GM12878 (cell line): ENCODE measurements around the gene ZNF554. TPM values are rescaled to one million over a fixed set of nuclear protein-coding genes. Genes with fewer than 3 reads are reported as not detected.

Source experiments
- ATAC-seq: fragments of 200-7000 bp; cut with Tn5 transposase; 3 replicates; pipeline ENCODE4 v1.9.1; 2020; ENCODE audit warnings: mild to moderate bottlenecking, moderate library complexity
- BruUV-seq: library from RNA; stranded (reverse); fragments of 400-500 nt; replicated peaks from 2 replicates; lab custom pipeline; 2021; lab: Mats Ljungman, UMichigan
- CTCF ChIA-PET: fragments of 300-600 bp; sonication (Branson Sonifier 250); formaldehyde crosslinking; extraction: SDS; loops from one replicate; lab custom pipeline; 2021; ENCODE audit warnings: inconsistent platforms; lab: Yijun Ruan, JAX
- POLR2A ChIA-PET: fragments of 350-600 bp; formaldehyde crosslinking; extraction: SDS; loops from one replicate; lab custom pipeline; 2021; ENCODE audit warnings: inconsistent platforms; lab: Charles Lee
- RAD21 ChIA-PET: fragments of 300-600 bp; sonication (Branson Sonifier 250); formaldehyde crosslinking; loops from one replicate; lab custom pipeline; 2023; ENCODE audit warnings: antibody characterized with exemption; ENCODE audit not compliant: unreplicated experiment; lab: Charles Lee
- SMC1A ChIA-PET: fragments of 300-600 bp; sonication (Branson Sonifier 250); formaldehyde crosslinking; loops from one replicate; lab custom pipeline; 2023; ENCODE audit not compliant: unreplicated experiment, uncharacterized antibody; lab: Charles Lee
- DNase-seq: peaks from one replicate; pipeline ENCODE4 v3.0.0-alpha.2; 2011; ENCODE audit warnings: low read depth, low spot score
- FAIRE-seq: peaks from 3 replicates; lab custom pipeline; 2011; peaks lifted over from hg19 to GRCh38; lab: Jason Lieb, UNC
- H2AFZ ChIP-seq: 2 replicates; pipeline ENCODE4 v1.6.0; 2011; ENCODE audit warnings: low read depth, low read length, control low read depth; ENCODE audit not compliant: control insufficient read depth
- H3K27ac ChIP-seq: 2 replicates; pipeline ENCODE4 v1.5.1; 2011; ENCODE audit warnings: control low read depth; ENCODE audit not compliant: control insufficient read depth, insufficient read depth
- H3K27me3 ChIP-seq, 2 experiments: replicated peaks in 1 of 2; 2 replicates each; pipeline versions ENCODE4 v1.6.0 to v1.6.1; 2011; ENCODE audit warnings: low read length in 1 of 2; ENCODE audit not compliant: control insufficient read depth in 2 of 2, insufficient read depth in 2 of 2
- H3K36me3 ChIP-seq, 2 experiments: 2 replicates each; pipeline ENCODE4 v1.5.1; 2011; ENCODE audit warnings: low read length in 1 of 2; ENCODE audit not compliant: control insufficient read depth in 2 of 2, insufficient read depth in 2 of 2
- H3K4me1 ChIP-seq: 2 replicates; pipeline ENCODE4 v1.6.1; 2011; ENCODE audit warnings: mild to moderate bottlenecking, low read length, moderate library complexity, mixed read lengths; ENCODE audit not compliant: control insufficient read depth, insufficient read depth
- H3K4me2 ChIP-seq: 2 replicates; pipeline ENCODE4 v1.6.0; 2011; ENCODE audit warnings: control low read depth; ENCODE audit not compliant: control insufficient read depth, insufficient read depth
- H3K4me3 ChIP-seq: fragments of 200-600 bp; sonication (generic); 2 replicates; pipeline ENCODE4 v1.5.1; 2016
- H3K79me2 ChIP-seq: 2 replicates; pipeline ENCODE4 v1.6.0; 2011; ENCODE audit warnings: low read length; ENCODE audit not compliant: control insufficient read depth, insufficient read depth
- H3K9ac ChIP-seq: 2 replicates; pipeline ENCODE4 v1.8.0; 2011; ENCODE audit warnings: low read length, control low read depth, mixed read lengths; ENCODE audit not compliant: control insufficient read depth, insufficient read depth
- H3K9me3 ChIP-seq: replicated peaks from 3 replicates; pipeline ENCODE4 v1.5.1; 2011; ENCODE audit warnings: mild to moderate bottlenecking, low read length; ENCODE audit not compliant: control insufficient read depth, insufficient read depth
- H4K20me1 ChIP-seq: 2 replicates; pipeline ENCODE4 v1.6.0; 2011; ENCODE audit not compliant: control insufficient read depth, insufficient read depth
- CREB1 ChIP-seq: IDR thresholded peaks from 2 replicates; pipeline ENCODE4 v1.6.1; 2012; ENCODE audit warnings: low read depth, mild to moderate bottlenecking, inconsistent platforms
- IKZF1 ChIP-seq: fragments of 450-650 bp; conservative IDR thresholded peaks from 2 replicates; pipeline ENCODE4 v1.6.1; 2017; ENCODE audit warnings: antibody characterized with exemption, mild to moderate bottlenecking
- JUNB ChIP-seq: IDR thresholded peaks from 2 replicates; pipeline ENCODE4 v1.6.1; 2016; ENCODE audit warnings: antibody characterized with exemption, mild to moderate bottlenecking
- RAD21 ChIP-seq: IDR thresholded peaks from 2 replicates; pipeline ENCODE4 v1.6.1; 2011; ENCODE audit warnings: mild to moderate bottlenecking, low read depth, low read length, moderate library complexity; ENCODE audit not compliant: insufficient read depth
- TCF3 ChIP-seq: IDR thresholded peaks from 2 replicates; pipeline ENCODE4 v1.6.1; 2012; ENCODE audit warnings: low read depth, mild to moderate bottlenecking, low read length, borderline replicate concordance; ENCODE audit not compliant: insufficient read depth
- ZNF217 ChIP-seq: fragments of 450-650 bp; IDR thresholded peaks from 2 replicates; pipeline ENCODE4 v1.6.1; 2017; ENCODE audit warnings: antibody characterized with exemption, mild to moderate bottlenecking
- WGBS: methylation state at CpG from one replicate; pipeline ENCODE4 v1.1.6; 2016; ENCODE audit warnings: low lambda C conversion rate; ENCODE audit not compliant: insufficient replicate concordance, insufficient coverage; ENCODE audit errors: missing lambda C conversion rate; 5-methylcytosine and 5-hydroxymethylcytosine counted together
- in situ Hi-C: fragments of 300-500 bp; cut with MboI; formaldehyde crosslinking; loops from 9 replicates; pipeline ENCODE4 v1.14.3; 2018; ENCODE audit warnings: mixed read lengths
- intact Hi-C: fragments of 100-400 bp; cut with micrococcal nuclease; formaldehyde crosslinking; loops from one replicate; pipeline ENCODE4 v1.14.2; 2022; ENCODE audit not compliant: unreplicated experiment
- polyA plus RNA-seq, 11 experiments: library from polyadenylated mRNA; depleted of rRNA in 4 of 11; unstranded in 6 of 11; stranded (reverse) in 5 of 11; fragments of >200 nt; fragmentation: Nextera tagmentation in 4 of 11; fragmentation: Illumina TruSeq in 1 of 11; extraction: Ambion mirVana in 4 of 11; extraction: Trizol in 1 of 11; gene quantifications; 1 replicate in 1 of 11; 2 replicates in 10 of 11; pipeline versions ENCODE4 v1.2.1 to v1.2.3, GENCODE V29; 2011 to 2016; ENCODE audit warnings: inconsistent platforms in 2 of 11, missing spikeins in 2 of 11, low read depth in 1 of 11
- total RNA-seq, 4 experiments: library from RNA; depleted of rRNA in 3 of 4; stranded (reverse); fragments of >200 nt in 3 of 4; fragmentation: Illumina TruSeq in 1 of 4; extraction: Trizol in 1 of 4; gene quantifications; 2 replicates each; pipeline versions ENCODE4 v1.2.1 to v1.2.3, GENCODE V29; 2013 to 2021
- TF ChIP-seq, protein P1 (sequence below): IDR thresholded peaks from 2 replicates; pipeline ENCODE4 v1.6.1; 2012; ENCODE audit warnings: low read depth, low read length, improper control_type of control experiment
- TF ChIP-seq, protein P2 (sequence below): fragments of 450-650 bp; formaldehyde crosslinking; IDR thresholded peaks from 2 replicates; pipeline ENCODE4 v1.4.0; 2020; ENCODE audit warnings: mild to moderate bottlenecking, moderate library complexity
- TF ChIP-seq, protein P3 (sequence below): fragments of 450-650 bp; IDR thresholded peaks from 2 replicates; pipeline ENCODE4 v1.6.1; 2018; ENCODE audit warnings: borderline replicate concordance, mild to moderate bottlenecking; ENCODE audit not compliant: partially characterized antibody
- TF ChIP-seq, protein P4 (sequence below): fragments of 450-650 bp; conservative IDR thresholded peaks from 2 replicates; pipeline ENCODE4 v1.6.1; 2017; ENCODE audit warnings: mild to moderate bottlenecking, moderate library complexity

ZNF554 gene
- total and polyA plus RNA-seq, 10 of the 15 experiments (the other 5 are each of a cell fraction or from before 2014, with no cell fraction given), result 0.19 to 2.1 (median 1.4) TPM

DNA sequence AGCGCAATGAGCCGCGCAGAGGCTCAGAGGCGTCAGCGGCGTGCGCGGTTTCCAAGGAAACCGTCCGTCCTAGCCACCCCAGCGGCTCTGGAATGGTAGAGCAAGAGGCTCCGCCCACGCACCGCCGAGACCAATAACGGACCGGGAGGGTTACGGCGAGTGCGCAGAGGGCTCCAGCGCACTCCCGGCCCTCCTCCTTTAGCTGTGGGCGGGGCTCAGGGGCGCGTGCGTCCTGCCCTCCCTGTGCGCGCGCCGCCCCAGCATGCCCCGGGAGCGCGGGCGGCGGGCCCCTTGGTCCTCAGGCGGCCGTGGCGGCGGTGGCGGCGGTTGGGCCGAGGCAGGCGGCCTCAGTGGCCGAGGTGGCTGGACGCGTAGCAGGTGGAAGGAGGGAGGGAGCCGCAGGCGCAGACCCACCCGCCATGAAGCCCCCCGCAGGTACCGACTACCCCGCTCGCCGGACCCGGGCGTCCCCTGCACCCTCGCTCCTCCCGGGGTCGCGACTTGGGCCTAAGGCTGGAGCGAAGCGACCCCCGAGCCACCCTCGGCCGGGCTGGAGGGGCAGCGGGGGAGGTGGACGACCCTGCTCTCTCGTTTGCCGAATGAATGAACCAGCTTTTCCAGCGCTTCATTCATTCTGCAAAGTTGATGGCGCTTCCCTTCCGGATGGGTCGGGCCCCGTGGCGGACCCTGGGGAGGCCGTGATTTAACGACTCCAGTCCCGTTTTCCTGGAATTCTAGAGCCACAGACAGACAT, 34.2 kb upstream of the ZNF554 start, which contains the start of gene THOP1:
THOP1 (plus strand) TSS at position 260 of the 754 bp plus-strand sequence; CDS start at position 420, 160 bp downstream.
- H3K4me1 ChIP-seq, result peaks cover 38% of the 10 kb centered on the region
- intact Hi-C loops (loop anchor here (10.0 kb wide), 1 partner anchor 511 kb away; no protein-coding TSS in a partner anchor), in situ Hi-C loops (no loop called here)
- H3K4me2 ChIP-seq, result peak within 1 kb of the TSS; percentile 96
- H3K4me3 ChIP-seq, result peak within 1 kb of the TSS; percentile 87
- ChIA-PET POLR2A (interaction anchor here (0.9 to 1.3 kb wide), 3 partner anchors 137 to 309 kb away, joined by 3 to 5 read pairs (median 3); partner anchors contain the start of gene GADD45B), CTCF (interaction anchor here (0.7 to 1.0 kb wide), 2 partner anchors 56 to 1755 kb away, joined by 3 read pairs; no protein-coding TSS in a partner anchor), RAD21 (interaction anchor here (0.5 to 1.0 kb wide), 2 partner anchors 137 to 219 kb away, joined by 3 to 6 read pairs; no protein-coding TSS in a partner anchor), SMC1A (no interaction called here)
- TSS peak; percentile 84 for BruUV-seq
- WGBS, result 1% methylated on average over 75 of the region's 78 CpGs
- H3K9ac ChIP-seq, result peak within 1 kb of the TSS; percentile 85
- H3K27ac ChIP-seq, result peak within 1 kb of the TSS; percentile 77
- ATAC-seq, result peak; percentile 78
- peak; percentile 90 for DNase-seq
- H3K79me2 ChIP-seq, result peaks cover 74% of the 10 kb centered on the region
- no peaks in the 10 kb centered on the region for H3K9me3 ChIP-seq
- H2AFZ ChIP-seq, result peak within 1 kb of the TSS; percentile 86
- peak; percentile 88 for FAIRE-seq
- H4K20me1 ChIP-seq, result no peaks in the 10 kb centered on the region
- peaks cover 0 to 2% of the 10 kb centered on the region in 2 experiments; a peak in 2 of 4 replicates for H3K36me3 ChIP-seq
- no peaks in the 10 kb centered on the region for H3K27me3 ChIP-seq
- TF ChIP-seq, protein P1, sequence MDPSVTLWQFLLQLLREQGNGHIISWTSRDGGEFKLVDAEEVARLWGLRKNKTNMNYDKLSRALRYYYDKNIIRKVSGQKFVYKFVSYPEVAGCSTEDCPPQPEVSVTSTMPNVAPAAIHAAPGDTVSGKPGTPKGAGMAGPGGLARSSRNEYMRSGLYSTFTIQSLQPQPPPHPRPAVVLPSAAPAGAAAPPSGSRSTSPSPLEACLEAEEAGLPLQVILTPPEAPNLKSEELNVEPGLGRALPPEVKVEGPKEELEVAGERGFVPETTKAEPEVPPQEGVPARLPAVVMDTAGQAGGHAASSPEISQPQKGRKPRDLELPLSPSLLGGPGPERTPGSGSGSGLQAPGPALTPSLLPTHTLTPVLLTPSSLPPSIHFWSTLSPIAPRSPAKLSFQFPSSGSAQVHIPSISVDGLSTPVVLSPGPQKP, result no peak
- TF ChIP-seq CREB1 (no peak), JUNB (no peak), ZNF217 (no peak), IKZF1 (peak; percentile 97), RAD21 (no peak), TCF3 (no peak)
- TF ChIP-seq, protein P2, sequence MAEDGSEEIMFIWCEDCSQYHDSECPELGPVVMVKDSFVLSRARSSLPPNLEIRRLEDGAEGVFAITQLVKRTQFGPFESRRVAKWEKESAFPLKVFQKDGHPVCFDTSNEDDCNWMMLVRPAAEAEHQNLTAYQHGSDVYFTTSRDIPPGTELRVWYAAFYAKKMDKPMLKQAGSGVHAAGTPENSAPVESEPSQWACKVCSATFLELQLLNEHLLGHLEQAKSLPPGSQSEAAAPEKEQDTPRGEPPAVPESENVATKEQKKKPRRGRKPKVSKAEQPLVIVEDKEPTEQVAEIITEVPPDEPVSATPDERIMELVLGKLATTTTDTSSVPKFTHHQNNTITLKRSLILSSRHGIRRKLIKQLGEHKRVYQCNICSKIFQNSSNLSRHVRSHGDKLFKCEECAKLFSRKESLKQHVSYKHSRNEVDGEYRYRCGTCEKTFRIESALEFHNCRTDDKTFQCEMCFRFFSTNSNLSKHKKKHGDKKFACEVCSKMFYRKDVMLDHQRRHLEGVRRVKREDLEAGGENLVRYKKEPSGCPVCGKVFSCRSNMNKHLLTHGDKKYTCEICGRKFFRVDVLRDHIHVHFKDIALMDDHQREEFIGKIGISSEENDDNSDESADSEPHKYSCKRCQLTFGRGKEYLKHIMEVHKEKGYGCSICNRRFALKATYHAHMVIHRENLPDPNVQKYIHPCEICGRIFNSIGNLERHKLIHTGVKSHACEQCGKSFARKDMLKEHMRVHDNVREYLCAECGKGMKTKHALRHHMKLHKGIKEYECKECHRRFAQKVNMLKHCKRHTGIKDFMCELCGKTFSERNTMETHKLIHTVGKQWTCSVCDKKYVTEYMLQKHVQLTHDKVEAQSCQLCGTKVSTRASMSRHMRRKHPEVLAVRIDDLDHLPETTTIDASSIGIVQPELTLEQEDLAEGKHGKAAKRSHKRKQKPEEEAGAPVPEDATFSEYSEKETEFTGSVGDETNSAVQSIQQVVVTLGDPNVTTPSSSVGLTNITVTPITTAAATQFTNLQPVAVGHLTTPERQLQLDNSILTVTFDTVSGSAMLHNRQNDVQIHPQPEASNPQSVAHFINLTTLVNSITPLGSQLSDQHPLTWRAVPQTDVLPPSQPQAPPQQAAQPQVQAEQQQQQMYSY, result no peak
- TF ChIP-seq, protein P3, sequence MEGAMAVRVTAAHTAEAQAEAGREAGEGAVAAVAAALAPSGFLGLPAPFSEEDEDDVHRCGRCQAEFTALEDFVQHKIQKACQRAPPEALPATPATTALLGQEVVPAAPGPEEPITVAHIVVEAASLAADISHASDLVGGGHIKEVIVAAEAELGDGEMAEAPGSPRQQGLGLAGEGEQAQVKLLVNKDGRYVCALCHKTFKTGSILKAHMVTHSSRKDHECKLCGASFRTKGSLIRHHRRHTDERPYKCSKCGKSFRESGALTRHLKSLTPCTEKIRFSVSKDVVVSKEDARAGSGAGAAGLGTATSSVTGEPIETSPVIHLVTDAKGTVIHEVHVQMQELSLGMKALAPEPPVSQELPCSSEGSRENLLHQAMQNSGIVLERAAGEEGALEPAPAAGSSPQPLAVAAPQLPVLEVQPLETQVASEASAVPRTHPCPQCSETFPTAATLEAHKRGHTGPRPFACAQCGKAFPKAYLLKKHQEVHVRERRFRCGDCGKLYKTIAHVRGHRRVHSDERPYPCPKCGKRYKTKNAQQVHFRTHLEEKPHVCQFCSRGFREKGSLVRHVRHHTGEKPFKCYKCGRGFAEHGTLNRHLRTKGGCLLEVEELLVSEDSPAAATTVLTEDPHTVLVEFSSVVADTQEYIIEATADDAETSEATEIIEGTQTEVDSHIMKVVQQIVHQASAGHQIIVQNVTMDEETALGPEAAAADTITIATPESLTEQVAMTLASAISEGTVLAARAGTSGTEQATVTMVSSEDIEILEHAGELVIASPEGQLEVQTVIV, result no peak
- TF ChIP-seq, protein P4, sequence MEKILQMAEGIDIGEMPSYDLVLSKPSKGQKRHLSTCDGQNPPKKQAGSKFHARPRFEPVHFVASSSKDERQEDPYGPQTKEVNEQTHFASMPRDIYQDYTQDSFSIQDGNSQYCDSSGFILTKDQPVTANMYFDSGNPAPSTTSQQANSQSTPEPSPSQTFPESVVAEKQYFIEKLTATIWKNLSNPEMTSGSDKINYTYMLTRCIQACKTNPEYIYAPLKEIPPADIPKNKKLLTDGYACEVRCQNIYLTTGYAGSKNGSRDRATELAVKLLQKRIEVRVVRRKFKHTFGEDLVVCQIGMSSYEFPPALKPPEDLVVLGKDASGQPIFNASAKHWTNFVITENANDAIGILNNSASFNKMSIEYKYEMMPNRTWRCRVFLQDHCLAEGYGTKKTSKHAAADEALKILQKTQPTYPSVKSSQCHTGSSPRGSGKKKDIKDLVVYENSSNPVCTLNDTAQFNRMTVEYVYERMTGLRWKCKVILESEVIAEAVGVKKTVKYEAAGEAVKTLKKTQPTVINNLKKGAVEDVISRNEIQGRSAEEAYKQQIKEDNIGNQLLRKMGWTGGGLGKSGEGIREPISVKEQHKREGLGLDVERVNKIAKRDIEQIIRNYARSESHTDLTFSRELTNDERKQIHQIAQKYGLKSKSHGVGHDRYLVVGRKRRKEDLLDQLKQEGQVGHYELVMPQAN, result peak; percentile 88
